ENCODE measurements around the gene FOXE3. TPM values are rescaled to one million over a fixed set of nuclear protein-coding genes. Genes with fewer than 3 reads are reported as not detected.
A peak's percentile ranks its signal among the peaks of the same experiment; 100 is the strongest.

The FOXE3 gene
- total and polyA plus RNA-seq, 9 of the 15 experiments (the other 6 are each of a cell fraction or from before 2014, with no cell fraction given) = not detected

GRCh38 chr1:47411436-47411835 is 4.6 kb upstream of the FOXE3 start:
- CTCF ChIA-PET (ENCODE audit: low intra/inter-chr PET ratio) = no interaction called here
- no TSS peak for BruUV-seq (replicated peaks)
- Histone ChIP-seq H3K36me3 (ENCODE audit: control insufficient read depth, insufficient read depth, low read length) (no peaks in the 10 kb centered on the region), H2AFZ (ENCODE audit: low read depth, low read length) (no peak overlapping the region), H4K20me1 (replicated peaks; ENCODE audit: control insufficient read depth, insufficient read depth, low read length) (no peaks in the 10 kb centered on the region), H3K27ac (ENCODE audit: extremely low read depth, low read depth, low read length) (no peak overlapping the region), H3K79me2 (ENCODE audit: control insufficient read depth, insufficient read depth, low read length) (no peaks in the 10 kb centered on the region), H3K4me1 (replicated peaks in 1 of 2; ENCODE audit: control insufficient read depth in 2 of 2, insufficient read depth in 2 of 2, low read length in 2 of 2) (peaks cover 0 to 4% of the 10 kb centered on the region in 2 experiments; a peak in 1 of 5 replicates), H3K27me3 (ENCODE audit: control insufficient read depth in 2 of 2, insufficient read depth in 2 of 2, low read length in 2 of 2) (peaks cover 58 to 79% of the 10 kb centered on the region in 2 experiments), H3K9ac (ENCODE audit: insufficient read depth in 1 of 2, low read depth in 2 of 2, low read length in 2 of 2) (no peak overlapping the region), H3K9me3 (replicated peaks; ENCODE audit: control insufficient read depth, insufficient read depth, low read depth, low read length) (no peaks in the 10 kb centered on the region), H3K4me2 (ENCODE audit: insufficient read depth, low read length) (no peak overlapping the region), H3K4me3 (no peak overlapping the region), H3K9me1 (ENCODE audit: control insufficient read depth, insufficient read depth, low read length) (no peaks in the 10 kb centered on the region)
- 0% methylated on average over 2 of the region's 2 CpGs for WGBS (ENCODE audit: insufficient coverage, low coverage, missing lambda C conversion rate)
- no peak for DNase-seq (ENCODE audit: extremely low read depth in 1 of 4, low spot score in 3 of 4)
- FAIRE-seq = peak; percentile 35
- in situ Hi-C loops (cut with MboI) = no loop called here
- intact Hi-C loops (cut with micrococcal nuclease) = no loop called here
- POLR2A ChIA-PET = interaction anchor here (1.6 kb wide), 1 partner anchor 9 kb away, joined by 6 read pairs; no protein-coding TSS in a partner anchor
- no peak for TF ChIP-seq PREB (CRISPR knock-in tag; IDR thresholded peaks at IDR 0.05)
- TF ChIP-seq ZBTB34 (CRISPR knock-in tag; IDR thresholded peaks at IDR 0.05) = no peak
- TF ChIP-seq CEBPG (CRISPR knock-in tag; IDR thresholded peaks at IDR 0.05) = no peak
- no peak for TF ChIP-seq CEBPG (tag; conservative IDR thresholded peaks at IDR 0.05 in 1 of 2, IDR thresholded peaks at IDR 0.05 in 1 of 2)
- no peak for TF ChIP-seq SRF (CRISPR knock-in tag; IDR thresholded peaks at IDR 0.05)
- TF ChIP-seq FOS (IDR thresholded peaks at IDR 0.05; ENCODE audit: extremely low read depth, insufficient read length) = no peak
- peak; percentile 5; the same call in 1 of the 3 replicates for ATAC-seq

Data from K562 (cell line).